Measurements from ENCODE around the gene MRFAP1L1. TPM values are rescaled to one million over a fixed set of nuclear protein-coding genes. Genes with fewer than 3 reads are reported as not detected.

The MRFAP1L1 gene
- total and polyA plus RNA-seq, 9 of the 15 experiments (the other 6 are each of a cell fraction or from before 2014, with no cell fraction given): 37.6 to 111 (median 83.8) TPM

DNA sequence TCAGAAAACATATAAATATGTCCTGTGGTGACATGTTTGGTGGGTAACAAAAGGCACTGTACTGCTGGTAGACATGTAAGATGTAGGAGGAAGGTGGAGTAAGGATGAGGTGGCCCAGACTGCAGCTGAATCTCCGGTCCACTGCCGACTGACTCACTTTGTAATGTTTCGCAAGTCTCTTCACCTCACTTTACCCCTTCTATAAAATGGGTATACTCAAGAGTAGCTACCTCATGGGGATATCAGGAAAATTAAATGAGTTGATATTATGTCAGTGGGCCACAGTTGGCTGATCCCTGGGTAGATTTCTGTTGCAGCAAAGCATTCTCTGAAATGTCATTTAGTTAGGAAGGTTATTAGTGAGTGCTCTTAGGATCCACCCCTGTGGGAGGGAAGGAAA is 47.1 kb downstream of the MRFAP1L1 start:
- H2AFZ ChIP-seq (ENCODE audit: low read depth, low read length): no peak overlapping the region
- H3K79me2 ChIP-seq (ENCODE audit: control insufficient read depth, insufficient read depth, low read length): no peaks in the 10 kb centered on the region
- H3K9ac ChIP-seq (ENCODE audit: insufficient read depth in 1 of 2, low read depth in 2 of 2, low read length in 2 of 2): no peak overlapping the region
- H3K27me3 ChIP-seq (ENCODE audit: control insufficient read depth in 2 of 2, insufficient read depth in 2 of 2, low read length in 2 of 2): 0 out of 5 replicates have a peak, but pooled peaks cover 3 to 5% of the 10 kb centered on the region in 2 experiments
- TF ChIP-seq BCOR (IDR thresholded peaks at IDR 0.05) (peak; percentile 73), NFE2L1 (tag; IDR thresholded peaks at IDR 0.05; ENCODE audit: borderline replicate concordance, low read depth) (no peak), SRSF9 (IDR thresholded peaks at IDR 0.05; ENCODE audit: borderline replicate concordance, low read depth, low read length) (no peak), RBM25 (IDR thresholded peaks at IDR 0.05; ENCODE audit: low read depth, low read length, severe bottlenecking) (peak; percentile 94), TOE1 (IDR thresholded peaks at IDR 0.05; ENCODE audit: borderline replicate concordance) (no peak), TOE1 (CRISPR knock-in tag; IDR thresholded peaks at IDR 0.05; ENCODE audit: borderline replicate concordance, low read depth) (no peak), CEBPB (tag; IDR thresholded peaks at IDR 0.05) (peak; percentile 77), ADNP (tag; IDR thresholded peaks at IDR 0.05) (peak; percentile 63; the same call in 1 of the 2 replicates), KDM1A (IDR thresholded peaks at IDR 0.05) (peak; percentile 37 to 66; a peak in 3 of 4 replicates), CXXC5 (CRISPR knock-in tag; IDR thresholded peaks at IDR 0.05) (no peak), LARP7 (IDR thresholded peaks at IDR 0.05) (no peak)
- BruUV-seq (replicated peaks): no TSS peak
- no peak for ATAC-seq
- H3K36me3 ChIP-seq (ENCODE audit: control insufficient read depth, insufficient read depth, low read length): no peaks in the 10 kb centered on the region
- WGBS (ENCODE audit: insufficient coverage, low coverage, missing lambda C conversion rate): 34% methylated on average over 3 of the region's 3 CpGs
- intact Hi-C loops (cut with micrococcal nuclease) (no loop called here), in situ Hi-C loops (cut with MboI) (no loop called here)
- H3K9me1 ChIP-seq (ENCODE audit: control insufficient read depth, insufficient read depth, low read length): no peaks in the 10 kb centered on the region
- FAIRE-seq: no peak
- no peaks in the 10 kb centered on the region for H4K20me1 ChIP-seq (replicated peaks; ENCODE audit: control insufficient read depth, insufficient read depth, low read length)
- H3K9me3 ChIP-seq (replicated peaks; ENCODE audit: control insufficient read depth, insufficient read depth, low read depth, low read length): 0 out of 2 replicates have a peak, but pooled peaks cover 3% of the 10 kb centered on the region
- ChIA-PET POLR2A (interaction anchor here (1.2 to 4.4 kb wide), 4 partner anchors 11 to 21 kb away, joined by 3 to 40 read pairs (median 5); a partner anchor contains a TSS), CTCF (ENCODE audit: low intra/inter-chr PET ratio) (no interaction called here)
- no peak overlapping the region for H3K4me2 ChIP-seq (ENCODE audit: insufficient read depth, low read length)
- H3K4me1 ChIP-seq (replicated peaks in 1 of 2; ENCODE audit: control insufficient read depth in 2 of 2, insufficient read depth in 2 of 2, low read length in 2 of 2): peaks cover 0 to 24% of the 10 kb centered on the region in 2 experiments; a peak in 3 of 5 replicates
- H3K4me3 ChIP-seq: no peak overlapping the region
- no peak for DNase-seq (ENCODE audit: extremely low read depth in 1 of 4, low spot score in 3 of 4)
- H3K27ac ChIP-seq (ENCODE audit: extremely low read depth, low read depth, low read length): no peak overlapping the region
